Ovary (tissue), 3 donors: ENCODE data around the gene SYNGAP1.

Source experiments
- EP300 ChIP-seq: sonication (generic); formaldehyde crosslinking; IDR thresholded peaks from one replicate; pipeline ENCODE4 v1.6.1; 2017; ENCODE audit warnings: antibody characterized with exemption
- POLR2A ChIP-seq: fragments of 450-650 bp; IDR thresholded peaks from one replicate; pipeline ENCODE4 v1.6.1; 2017; ENCODE audit warnings: antibody characterized with exemption, mild to moderate bottlenecking, moderate library complexity
- TF ChIP-seq, protein P1 (sequence below), 3 donors: fragments of 450-650 bp in 2 of 3; fragments of 200-600 bp in 1 of 3; IDR thresholded peaks; one replicate each; pipeline versions ENCODE4 v1.5.1 to v1.8.0; 2016 to 2022; ENCODE audit warnings: antibody characterized with exemption in 3 of 3, mild to moderate bottlenecking in 1 of 3
- donor health status: DM: no; HTN: no; CAD: no.

DNA sequence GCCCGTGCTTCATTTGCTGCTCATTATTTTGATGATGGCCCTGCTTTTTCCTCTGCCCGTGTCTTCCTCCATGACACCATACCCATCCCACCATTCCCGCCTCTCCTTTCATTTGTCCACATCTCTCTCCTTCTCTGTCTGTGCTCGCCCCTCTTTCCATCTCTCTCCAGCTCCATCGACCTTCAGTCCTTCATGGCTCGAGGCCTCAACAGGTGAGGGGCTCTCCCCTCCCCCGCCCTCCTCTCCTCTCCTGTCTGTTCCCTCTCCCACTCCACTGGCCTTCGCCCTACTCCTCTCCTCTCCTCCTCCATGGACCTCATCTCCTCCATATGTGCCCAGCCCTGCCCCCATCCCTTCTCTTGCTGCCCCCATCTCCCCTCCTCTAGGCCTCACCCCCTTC lies 22.4 kb downstream of the SYNGAP1 start:
- TF ChIP-seq, protein P1, sequence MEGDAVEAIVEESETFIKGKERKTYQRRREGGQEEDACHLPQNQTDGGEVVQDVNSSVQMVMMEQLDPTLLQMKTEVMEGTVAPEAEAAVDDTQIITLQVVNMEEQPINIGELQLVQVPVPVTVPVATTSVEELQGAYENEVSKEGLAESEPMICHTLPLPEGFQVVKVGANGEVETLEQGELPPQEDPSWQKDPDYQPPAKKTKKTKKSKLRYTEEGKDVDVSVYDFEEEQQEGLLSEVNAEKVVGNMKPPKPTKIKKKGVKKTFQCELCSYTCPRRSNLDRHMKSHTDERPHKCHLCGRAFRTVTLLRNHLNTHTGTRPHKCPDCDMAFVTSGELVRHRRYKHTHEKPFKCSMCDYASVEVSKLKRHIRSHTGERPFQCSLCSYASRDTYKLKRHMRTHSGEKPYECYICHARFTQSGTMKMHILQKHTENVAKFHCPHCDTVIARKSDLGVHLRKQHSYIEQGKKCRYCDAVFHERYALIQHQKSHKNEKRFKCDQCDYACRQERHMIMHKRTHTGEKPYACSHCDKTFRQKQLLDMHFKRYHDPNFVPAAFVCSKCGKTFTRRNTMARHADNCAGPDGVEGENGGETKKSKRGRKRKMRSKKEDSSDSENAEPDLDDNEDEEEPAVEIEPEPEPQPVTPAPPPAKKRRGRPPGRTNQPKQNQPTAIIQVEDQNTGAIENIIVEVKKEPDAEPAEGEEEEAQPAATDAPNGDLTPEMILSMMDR (IDR thresholded peaks at IDR 0.05) = no peak
- TF ChIP-seq POLR2A = no peak
- no peak for TF ChIP-seq EP300
